ENCODE results near the gene KDM3B.

DNA sequence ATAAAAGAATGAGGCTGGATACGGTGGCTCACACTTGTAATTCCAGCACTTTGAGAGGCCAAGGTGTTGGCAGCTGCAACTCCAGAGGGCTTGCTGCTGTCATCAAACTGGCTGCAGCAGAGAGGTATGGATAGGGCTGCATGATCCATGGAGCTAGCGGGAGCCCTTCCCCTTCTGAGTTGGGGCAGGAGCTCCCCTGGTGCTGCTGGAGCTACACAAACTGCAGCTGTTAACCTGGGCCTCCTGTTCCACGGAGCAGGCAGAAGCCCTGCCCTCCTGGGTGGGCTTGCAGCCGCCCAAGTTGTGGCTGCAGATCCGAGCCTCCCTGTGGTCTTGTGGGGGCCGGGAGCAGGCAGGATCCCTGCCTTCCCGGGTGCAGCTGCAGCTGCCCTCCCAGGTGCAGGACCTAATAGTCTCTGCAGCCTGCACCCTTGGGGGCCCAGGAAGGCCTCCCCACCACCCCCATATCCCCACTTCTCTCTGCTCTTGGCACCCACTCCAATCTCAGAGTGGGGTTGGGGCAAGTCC lies 36.7 kb upstream of the KDM3B start:
- TF ChIP-seq POLR2AphosphoS5 (IDR thresholded peaks at IDR 0.05): no peak
- TF ChIP-seq, protein P1, sequence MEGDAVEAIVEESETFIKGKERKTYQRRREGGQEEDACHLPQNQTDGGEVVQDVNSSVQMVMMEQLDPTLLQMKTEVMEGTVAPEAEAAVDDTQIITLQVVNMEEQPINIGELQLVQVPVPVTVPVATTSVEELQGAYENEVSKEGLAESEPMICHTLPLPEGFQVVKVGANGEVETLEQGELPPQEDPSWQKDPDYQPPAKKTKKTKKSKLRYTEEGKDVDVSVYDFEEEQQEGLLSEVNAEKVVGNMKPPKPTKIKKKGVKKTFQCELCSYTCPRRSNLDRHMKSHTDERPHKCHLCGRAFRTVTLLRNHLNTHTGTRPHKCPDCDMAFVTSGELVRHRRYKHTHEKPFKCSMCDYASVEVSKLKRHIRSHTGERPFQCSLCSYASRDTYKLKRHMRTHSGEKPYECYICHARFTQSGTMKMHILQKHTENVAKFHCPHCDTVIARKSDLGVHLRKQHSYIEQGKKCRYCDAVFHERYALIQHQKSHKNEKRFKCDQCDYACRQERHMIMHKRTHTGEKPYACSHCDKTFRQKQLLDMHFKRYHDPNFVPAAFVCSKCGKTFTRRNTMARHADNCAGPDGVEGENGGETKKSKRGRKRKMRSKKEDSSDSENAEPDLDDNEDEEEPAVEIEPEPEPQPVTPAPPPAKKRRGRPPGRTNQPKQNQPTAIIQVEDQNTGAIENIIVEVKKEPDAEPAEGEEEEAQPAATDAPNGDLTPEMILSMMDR (IDR thresholded peaks at IDR 0.05): no peak
- no peak for TF ChIP-seq POLR2A (IDR thresholded peaks at IDR 0.05)
- no peak for TF ChIP-seq EP300 (IDR thresholded peaks at IDR 0.05)
